ENCODE measurements around the gene CDR2L.

The CDR2L gene

GRCh38 chr17:74962622-74963394, 24.6 kb upstream of the CDR2L start:
- TF ChIP-seq CTCF (IDR thresholded peaks at IDR 0.05; ENCODE audit: low read length) (no peak), EZH2 (IDR thresholded peaks at IDR 0.05; ENCODE audit: borderline replicate concordance, low read length) (no peak)
- Histone ChIP-seq H3K27me3 (ENCODE audit: insufficient read depth, low read length) (no peaks in the 10 kb centered on the region; the same call in 1 of the 2 replicates), H3K9ac (ENCODE audit: low read length) (no peak overlapping the region), H3K9me3 (ENCODE audit: low read length) (no peaks in the 10 kb centered on the region), H4K20me1 (ENCODE audit: insufficient read depth, low read length) (no peaks in the 10 kb centered on the region), H3K4me2 (ENCODE audit: low read length) (no peak overlapping the region), H3K27ac (ENCODE audit: low read depth, low read length, poor library complexity, severe bottlenecking) (no peak overlapping the region), H3K79me2 (ENCODE audit: insufficient read depth, low read length) (no peaks in the 10 kb centered on the region), H3K36me3 (ENCODE audit: insufficient read depth, low read length) (no peaks in the 10 kb centered on the region), H3K4me3 (ENCODE audit: low read depth, low read length, poor library complexity, severe bottlenecking) (no peak overlapping the region), H3K4me1 (ENCODE audit: insufficient read depth, low read length, severe bottlenecking) (peaks cover 3% of the 10 kb centered on the region), H3K9me2 (ENCODE audit: low read depth, low read length) (no peaks in the 10 kb centered on the region), H3F3A (ENCODE audit: insufficient read depth, low read length) (no peaks in the 10 kb centered on the region), H2AFZ (ENCODE audit: low read length) (no peak overlapping the region)

- no peak overlapping the region for H3K9ac ChIP-seq (ENCODE audit: low read length)
- H3K36me3 ChIP-seq (ENCODE audit: insufficient read depth, low read length), result no peaks in the 10 kb centered on the region
- no peaks in the 10 kb centered on the region; the same call in 1 of the 2 replicates for H3K27me3 ChIP-seq (ENCODE audit: insufficient read depth, low read length)
- H3K79me2 ChIP-seq (ENCODE audit: insufficient read depth, low read length), result no peaks in the 10 kb centered on the region
- H3K9me3 ChIP-seq (ENCODE audit: low read length), result no peaks in the 10 kb centered on the region
- peaks cover 3% of the 10 kb centered on the region for H3K4me1 ChIP-seq (ENCODE audit: insufficient read depth, low read length, severe bottlenecking)
- no peaks in the 10 kb centered on the region for H4K20me1 ChIP-seq (ENCODE audit: insufficient read depth, low read length)
- no peaks in the 10 kb centered on the region for H3F3A ChIP-seq (ENCODE audit: insufficient read depth, low read length)
- no peaks in the 10 kb centered on the region for H3K9me2 ChIP-seq (ENCODE audit: low read depth, low read length)
- no peak overlapping the region for H3K4me3 ChIP-seq (ENCODE audit: low read depth, low read length, poor library complexity, severe bottlenecking)
- H3K4me2 ChIP-seq (ENCODE audit: low read length), result no peak overlapping the region
- TF ChIP-seq EZH2 (IDR thresholded peaks at IDR 0.05; ENCODE audit: borderline replicate concordance, low read length) (no peak), CTCF (IDR thresholded peaks at IDR 0.05; ENCODE audit: low read length) (peak; percentile 29; the same call in 1 of the 2 replicates)
- no peak overlapping the region for H3K27ac ChIP-seq (ENCODE audit: low read depth, low read length, poor library complexity, severe bottlenecking)
- no peak overlapping the region for H2AFZ ChIP-seq (ENCODE audit: low read length)
Observed at GRCh38 chr17:74963656-74964055, 23.8 kb upstream of the CDR2L start.

- Histone ChIP-seq H3K36me3 (ENCODE audit: insufficient read depth, low read length) (no peaks in the 10 kb centered on the region), H2AFZ (ENCODE audit: low read length) (no peak overlapping the region), H3K9ac (ENCODE audit: low read length) (no peak overlapping the region)
Observed at GRCh38 chr17:74964246-74964761, 23.1 kb upstream of the CDR2L start.

More at GRCh38 chr17:74964246-74964761, 23.1 kb upstream of the CDR2L start:
- Histone ChIP-seq H3K27ac (ENCODE audit: low read depth, low read length, poor library complexity, severe bottlenecking) (no peak overlapping the region), H3K4me3 (ENCODE audit: low read depth, low read length, poor library complexity, severe bottlenecking) (no peak overlapping the region), H4K20me1 (ENCODE audit: insufficient read depth, low read length) (no peaks in the 10 kb centered on the region), H3K9me2 (ENCODE audit: low read depth, low read length) (no peaks in the 10 kb centered on the region), H3F3A (ENCODE audit: insufficient read depth, low read length) (no peaks in the 10 kb centered on the region), H3K9me3 (ENCODE audit: low read length) (no peaks in the 10 kb centered on the region), H3K79me2 (ENCODE audit: insufficient read depth, low read length) (no peaks in the 10 kb centered on the region), H3K4me1 (ENCODE audit: insufficient read depth, low read length, severe bottlenecking) (peaks cover 3% of the 10 kb centered on the region), H3K4me2 (ENCODE audit: low read length) (no peak overlapping the region), H3K27me3 (ENCODE audit: insufficient read depth, low read length) (no peaks in the 10 kb centered on the region; the same call in 1 of the 2 replicates)
- TF ChIP-seq EZH2 (IDR thresholded peaks at IDR 0.05; ENCODE audit: borderline replicate concordance, low read length) (no peak), CTCF (IDR thresholded peaks at IDR 0.05; ENCODE audit: low read length) (no peak)

Measured in OCI-LY1 (cell line).